ENCODE results near the gene ARPC4. TPM values are rescaled to one million over a fixed set of nuclear protein-coding genes. Genes with fewer than 3 reads are reported as not detected.

ARPC4 gene
- total RNA-seq, 2 donors from 2014 or later, result 121 to 152 TPM

- H3K9me3 ChIP-seq, result no peaks in the 10 kb centered on the region
- H3K4me3 ChIP-seq, result no peak overlapping the region
- WGBS, result 61% methylated on average over 14 of the region's 14 CpGs
- no peak for TF ChIP-seq POLR2AphosphoS5 (IDR thresholded peaks at IDR 0.05)
- no peak for TF ChIP-seq POLR2A (IDR thresholded peaks at IDR 0.05)
- no peak for TF ChIP-seq CTCF (IDR thresholded peaks at IDR 0.05)
- intact Hi-C loops (cut with DNase I), result no loop called here
- no peaks in the 10 kb centered on the region for H3K4me1 ChIP-seq (replicated peaks)
- no peak overlapping the region for H3K27ac ChIP-seq
- H3K36me3 ChIP-seq, result no peaks in the 10 kb centered on the region
- H3K27me3 ChIP-seq (replicated peaks; ENCODE audit: insufficient read depth), result no peaks in the 10 kb centered on the region
- no peak for DNase-seq (ENCODE audit: low spot score)
Measured at GRCh38 chr3:9825451-9826040, 32.7 kb downstream of the ARPC4 start.

- intact Hi-C loops (cut with DNase I), result no loop called here
- WGBS, result 77% methylated on average over 20 of the region's 20 CpGs
- Histone ChIP-seq H3K36me3 (no peaks in the 10 kb centered on the region), H3K27ac (no peak overlapping the region), H3K4me1 (replicated peaks) (no peaks in the 10 kb centered on the region), H3K9me3 (no peaks in the 10 kb centered on the region), H3K27me3 (replicated peaks; ENCODE audit: insufficient read depth) (no peaks in the 10 kb centered on the region), H3K4me3 (no peak overlapping the region)
- peak in 2 of 4 experiments; percentile 14 to 21 for TF ChIP-seq CTCF (IDR thresholded peaks at IDR 0.05)
- TF ChIP-seq POLR2AphosphoS5 (IDR thresholded peaks at IDR 0.05), result no peak
- DNase-seq (ENCODE audit: low spot score), result no peak
Measured at GRCh38 chr3:9826815-9827573, 34.1 kb downstream of the ARPC4 start.

GRCh38 chr3:9828801-9829755, 36.2 kb downstream of the ARPC4 start:
- intact Hi-C loops (cut with DNase I), result no loop called here

GRCh38 chr3:9831253-9831652, 38.4 kb downstream of the ARPC4 start:
- no peaks in the 10 kb centered on the region for H3K36me3 ChIP-seq

More at GRCh38 chr3:9828801-9829755, 36.2 kb downstream of the ARPC4 start:
- H3K4me1 ChIP-seq (replicated peaks), result no peaks in the 10 kb centered on the region
- no peak overlapping the region for H3K27ac ChIP-seq
- H3K4me3 ChIP-seq, result no peak overlapping the region
- no peak for TF ChIP-seq CTCF (IDR thresholded peaks at IDR 0.05)
- no peak for TF ChIP-seq POLR2A (IDR thresholded peaks at IDR 0.05)
- TF ChIP-seq POLR2AphosphoS5 (IDR thresholded peaks at IDR 0.05), result no peak
- H3K9me3 ChIP-seq, result no peaks in the 10 kb centered on the region
- 94% methylated on average over 17 of the region's 17 CpGs for WGBS
- H3K27me3 ChIP-seq (replicated peaks; ENCODE audit: insufficient read depth), result no peaks in the 10 kb centered on the region
- no peak for DNase-seq (ENCODE audit: low spot score)
- no peaks in the 10 kb centered on the region for H3K36me3 ChIP-seq

More at GRCh38 chr3:9831253-9831652, 38.4 kb downstream of the ARPC4 start:
- intact Hi-C loops (cut with DNase I), result no loop called here
- Histone ChIP-seq H3K27me3 (replicated peaks; ENCODE audit: insufficient read depth) (no peaks in the 10 kb centered on the region), H3K9me3 (no peaks in the 10 kb centered on the region), H3K4me3 (no peak overlapping the region), H3K4me1 (replicated peaks) (no peaks in the 10 kb centered on the region), H3K27ac (no peak overlapping the region)
- WGBS, result 95% methylated on average over 3 of the region's 3 CpGs
- TF ChIP-seq POLR2A (IDR thresholded peaks at IDR 0.05) (no peak), POLR2AphosphoS5 (IDR thresholded peaks at IDR 0.05) (no peak), CTCF (IDR thresholded peaks at IDR 0.05) (no peak)
- no peak for DNase-seq (ENCODE audit: low spot score)
